HG02852 (cell line): ENCODE data around the gene KRT12.
A peak's percentile ranks its signal among the peaks of the same experiment; 100 is the strongest.
"Not testable (repeated sequence)": the region's sequence is repeated elsewhere in the genome, so short reads cannot be mapped to it uniquely, and the experiment has no call there.

Source experiments
- ATAC-seq: cut with Tn5 transposase; IDR thresholded peaks from one replicate; pipeline ENCODE4 v1.9.1; 2021; ENCODE audit warnings: mild to moderate bottlenecking, moderate library complexity; ENCODE audit not compliant: unreplicated experiment

The KRT12 gene

GRCh38 chr17:40818733-40819527, 48.1 kb downstream of the KRT12 start:
- ATAC-seq, result peak; percentile 74

- no peak for ATAC-seq
These were observed 48.7 kb downstream of the KRT12 start for GRCh38 chr17:40818343-40818732.

GRCh38 chr17:40817103-40817682, 49.8 kb downstream of the KRT12 start:
- no peak for ATAC-seq

GRCh38 chr17:40816569-40816968, 50.5 kb downstream of the KRT12 start:
- ATAC-seq, result no peak

GRCh38 chr17:40815381-40815780, 51.6 kb downstream of the KRT12 start:
- ATAC-seq, result no peak

GRCh38 chr17:40814657-40815056, 52.4 kb downstream of the KRT12 start:
- ATAC-seq, result not testable (repeated sequence)

GRCh38 chr17:40813804-40814203, 53.2 kb downstream of the KRT12 start:
- no peak for ATAC-seq

GRCh38 chr17:40812639-40813038, 54.4 kb downstream of the KRT12 start:
- no peak for ATAC-seq
